Activated CD4-positive, alpha-beta T cell treated with anti-CD3 and anti-CD28 coated beads, Interleukin-2, amount 10 ng/mL, durations not matched to agents 24 days and 14 days (primary cell): ENCODE measurements around the gene RANGRF. TPM values are rescaled to one million over a fixed set of nuclear protein-coding genes. Genes with fewer than 3 reads are reported as not detected.

ENCODE experiments used
- DNase-seq: peaks from one replicate; pipeline ENCODE4 v3.0.0; 2022
- H3K27ac Mint-ChIP-seq: one replicate; pipeline ENCODE4 v1.8.0; 2022; ENCODE audit warnings: mild to moderate bottlenecking, mixed read lengths
- H3K27me3 Mint-ChIP-seq: one replicate; pipeline ENCODE4 v1.8.0; 2022; ENCODE audit warnings: mixed read lengths
- H3K36me3 Mint-ChIP-seq: one replicate; pipeline ENCODE4 v1.8.0; 2022; ENCODE audit warnings: low read depth, mild to moderate bottlenecking, mixed read lengths
- H3K4me1 Mint-ChIP-seq: one replicate; pipeline ENCODE4 v1.8.0; 2021; ENCODE audit warnings: mixed read lengths
- H3K4me3 Mint-ChIP-seq: one replicate; pipeline ENCODE4 v1.8.0; 2022; ENCODE audit warnings: mild to moderate bottlenecking, moderate library complexity, mixed read lengths
- H3K9me3 Mint-ChIP-seq: one replicate; pipeline ENCODE4 v1.8.0; 2021; ENCODE audit warnings: mixed read lengths
- intact Hi-C: fragments of 100-400 bp; cut with micrococcal nuclease; formaldehyde crosslinking; loops from one replicate; pipeline ENCODE4 v1.15.1; 2023
- total RNA-seq: library from RNA; stranded (reverse); gene quantifications from 2 replicates; pipeline ENCODE4 v1.2.3, GENCODE V29; 2022

The RANGRF gene
- total RNA-seq, 1 donor from 2014 or later = 66.3 TPM

DNA sequence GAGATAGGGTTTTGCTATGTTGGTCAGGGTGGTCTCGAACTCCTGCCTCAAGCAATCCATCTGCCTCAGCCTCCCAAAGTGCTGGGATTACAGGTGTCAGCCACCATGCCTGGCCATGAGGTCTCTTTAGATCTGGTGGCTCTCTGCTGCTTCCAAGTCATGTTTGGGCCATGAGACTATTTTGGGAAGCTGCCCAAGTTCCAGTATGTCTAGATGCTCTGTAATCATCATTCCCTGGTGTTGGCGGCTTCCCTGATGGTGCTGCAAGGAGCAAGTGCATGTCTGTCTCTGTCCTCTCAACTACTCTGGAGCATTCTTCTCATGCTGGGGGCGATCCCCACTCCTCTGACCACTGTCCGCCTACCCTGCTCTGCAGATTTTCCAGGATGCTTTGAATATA, 44.8 kb downstream of the RANGRF start:
- no peak for DNase-seq
- intact Hi-C loops = no loop called here
- H3K9me3 Mint-ChIP-seq = no peaks in the 10 kb centered on the region
- H3K27me3 Mint-ChIP-seq = peaks cover 8% of the 10 kb centered on the region
- no peak overlapping the region for H3K27ac Mint-ChIP-seq
- H3K4me3 Mint-ChIP-seq = no peak overlapping the region
- H3K36me3 Mint-ChIP-seq = no peaks in the 10 kb centered on the region
- H3K4me1 Mint-ChIP-seq = peaks cover 6% of the 10 kb centered on the region

GRCh38 chr17:8337802-8338752, 49.6 kb downstream of the RANGRF start:
- peak overlapping the region; percentile 1 for H3K4me3 Mint-ChIP-seq
- intact Hi-C loops = no loop called here

DNA sequence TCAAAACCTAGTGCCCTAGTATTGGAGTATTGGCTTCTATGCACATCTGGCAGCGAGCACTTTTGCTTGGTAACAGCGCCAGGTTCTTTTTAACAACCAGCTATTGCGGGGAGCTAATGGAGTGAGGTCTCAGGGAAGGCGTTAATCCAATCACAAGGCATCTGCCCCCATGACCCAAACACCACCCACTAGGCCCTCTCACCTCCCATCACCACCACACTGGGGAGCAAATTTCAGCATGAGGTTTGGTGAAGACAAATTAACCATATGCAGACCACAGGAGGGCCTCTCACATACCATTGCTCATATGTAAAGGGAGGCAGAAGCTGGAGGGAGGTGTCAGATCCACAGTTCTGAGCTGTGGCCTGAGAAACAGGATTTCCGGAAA, 50.3 kb downstream of the RANGRF start:
- no peak overlapping the region for H3K4me3 Mint-ChIP-seq
- no peak for DNase-seq
- H3K9me3 Mint-ChIP-seq = no peaks in the 10 kb centered on the region
- peaks cover 8% of the 10 kb centered on the region for H3K4me1 Mint-ChIP-seq
- H3K36me3 Mint-ChIP-seq = no peaks in the 10 kb centered on the region
- H3K27ac Mint-ChIP-seq = no peak overlapping the region
- intact Hi-C loops = no loop called here
- H3K27me3 Mint-ChIP-seq = peaks cover 9% of the 10 kb centered on the region

More at GRCh38 chr17:8337802-8338752, 49.6 kb downstream of the RANGRF start:
- DNase-seq = no peak
- H3K4me1 Mint-ChIP-seq = peaks cover 8% of the 10 kb centered on the region
- no peak overlapping the region for H3K27ac Mint-ChIP-seq
- no peaks in the 10 kb centered on the region for H3K36me3 Mint-ChIP-seq
- no peaks in the 10 kb centered on the region for H3K9me3 Mint-ChIP-seq
- peaks cover 9% of the 10 kb centered on the region for H3K27me3 Mint-ChIP-seq

DNA sequence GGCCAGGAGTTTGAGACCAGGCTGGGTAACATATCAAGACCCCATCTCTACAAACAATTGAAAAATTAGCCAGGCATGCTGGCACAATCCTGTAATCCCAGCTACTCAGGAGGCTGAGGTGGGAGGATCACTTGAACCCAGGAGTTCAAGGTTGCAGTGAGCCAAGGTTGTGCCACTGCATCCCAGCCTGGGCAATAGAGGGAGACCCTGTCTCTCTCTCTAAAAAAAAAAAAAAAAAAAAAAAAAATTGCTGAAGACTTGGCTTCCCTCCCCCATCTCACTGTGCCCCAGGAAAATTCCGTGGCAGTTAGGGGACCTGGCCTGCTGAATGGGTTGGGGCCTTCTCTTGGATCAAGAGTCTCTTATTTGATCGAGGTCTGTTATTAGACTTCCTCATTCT, 51.1 kb downstream of the RANGRF start, which contains the start of gene ODF4:
ODF4 (plus strand) TSS at position 301 of the 400 bp plus-strand sequence. CDS start 212 bp downstream, outside the sequence.
- Mint-ChIP-seq H3K4me3 (no peak within 1 kb of the TSS), H3K4me1 (peaks cover 8% of the 10 kb centered on the region), H3K27me3 (peaks cover 9% of the 10 kb centered on the region), H3K36me3 (no peaks in the 10 kb centered on the region), H3K27ac (no peak within 1 kb of the TSS), H3K9me3 (no peaks in the 10 kb centered on the region)
- intact Hi-C loops = no loop called here
- DNase-seq = no peak

Other genes with a start within 250 kb of the RANGRF start
- not detected in 2 replicates for gene ALOX15B, start 249.6 kb upstream of the RANGRF start, total RNA-seq
- gene ALOX12B, start 201.0 kb upstream of the RANGRF start, total RNA-seq = 0.77 and 0.88 TPM in 2 replicates
- gene ALOXE3, start 170.2 kb upstream of the RANGRF start, total RNA-seq = not detected in 2 replicates
- gene HES7, start 164.6 kb upstream of the RANGRF start, total RNA-seq = 1.5 and 2.1 TPM in 2 replicates
- 39.4 and 41.7 TPM in 2 replicates for gene PER1, start 136.3 kb upstream of the RANGRF start, total RNA-seq
- gene VAMP2, start 125.7 kb upstream of the RANGRF start, total RNA-seq = 45.1 and 49.6 TPM in 2 replicates
- 20.9 and 21.4 TPM in 2 replicates for gene TMEM107, start 112.3 kb upstream of the RANGRF start, total RNA-seq
- gene BORCS6, start 98.5 kb upstream of the RANGRF start, total RNA-seq = 4.7 and 5.7 TPM in 2 replicates
- gene AURKB, start 78.1 kb upstream of the RANGRF start, total RNA-seq = 92.3 and 101 TPM in 2 replicates
- gene CTC1, start 40.6 kb upstream of the RANGRF start, total RNA-seq = 75.0 and 78.7 TPM in 2 replicates
- 208 and 211 TPM in 2 replicates for gene PFAS, start 39.4 kb upstream of the RANGRF start, total RNA-seq
- 5.4 and 6.8 TPM in 2 replicates for gene SLC25A35, start 6.7 kb downstream of the RANGRF start, total RNA-seq
- gene ARHGEF15, start 21.6 kb downstream of the RANGRF start, total RNA-seq = not detected in 2 replicates
- not detected in 2 replicates for gene ODF4, start 51.2 kb downstream of the RANGRF start, total RNA-seq
- 2,460 and 2,469 TPM in 2 replicates for gene RPL26, start 94.5 kb downstream of the RANGRF start, total RNA-seq
- not detected in 2 replicates for gene RNF222, start 109.2 kb downstream of the RANGRF start, total RNA-seq
- gene NDEL1, start 147.2 kb downstream of the RANGRF start, total RNA-seq = 72.8 and 74.3 TPM in 2 replicates